ENCODE results near the gene PLK5.

The PLK5 gene

GRCh38 chr19:1582201-1582600, 58.3 kb downstream of the PLK5 start:
- no peak for DNase-seq

- no peak for DNase-seq
Measured at GRCh38 chr19:1584500-1585242, 60.8 kb downstream of the PLK5 start.

GRCh38 chr19:1585243-1585580, 61.3 kb downstream of the PLK5 start:
- no peak for DNase-seq

All from NCI-H2171 treated with DMSO at 0.1 percent for 48 hours (cell line).